Measurements from ENCODE around the gene XG. TPM values are rescaled to one million over a fixed set of nuclear protein-coding genes. Genes with fewer than 3 reads are reported as not detected.

The XG gene
- total RNA-seq, 4 donors from 2014 or later, result 7.8 to 22.7 (median 14.2) TPM

DNA sequence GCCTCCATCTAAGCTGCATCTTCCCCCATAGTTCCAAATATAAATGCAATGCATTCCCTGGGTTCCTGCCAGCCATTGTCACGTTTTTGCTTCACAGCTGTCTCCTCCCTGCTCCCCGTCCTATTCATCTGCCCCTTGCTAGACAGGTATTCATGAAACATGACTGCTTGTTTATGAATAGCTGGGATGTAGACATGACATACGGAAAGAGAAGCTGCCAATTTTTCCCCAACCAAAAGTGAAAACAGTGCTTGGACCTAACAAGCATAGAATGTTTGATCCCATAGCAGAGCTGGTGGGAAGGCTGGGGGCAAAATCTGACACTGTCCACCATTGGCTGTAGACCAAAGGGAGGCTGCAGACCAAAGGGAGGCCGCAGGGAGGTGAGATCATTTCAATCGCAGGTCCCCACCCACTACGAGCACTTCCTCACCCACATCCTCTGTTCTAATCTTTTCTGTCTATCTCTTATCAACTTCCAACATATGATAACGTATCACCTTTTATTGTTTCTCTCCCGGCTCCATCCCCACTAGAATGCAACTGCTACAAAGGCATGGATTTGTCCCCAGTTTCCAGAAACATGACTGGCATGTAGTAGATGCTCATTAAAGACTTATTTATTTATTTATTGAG is 68.4 kb downstream of the XG start:
- TF ChIP-seq CTCF (IDR thresholded peaks at IDR 0.05; ENCODE audit: low read depth), result no peak

- TF ChIP-seq CTCF (IDR thresholded peaks at IDR 0.05; ENCODE audit: low read depth), result no peak
These were observed 72.1 kb downstream of the XG start for GRCh38 chrX:2823795-2824386.

DNA sequence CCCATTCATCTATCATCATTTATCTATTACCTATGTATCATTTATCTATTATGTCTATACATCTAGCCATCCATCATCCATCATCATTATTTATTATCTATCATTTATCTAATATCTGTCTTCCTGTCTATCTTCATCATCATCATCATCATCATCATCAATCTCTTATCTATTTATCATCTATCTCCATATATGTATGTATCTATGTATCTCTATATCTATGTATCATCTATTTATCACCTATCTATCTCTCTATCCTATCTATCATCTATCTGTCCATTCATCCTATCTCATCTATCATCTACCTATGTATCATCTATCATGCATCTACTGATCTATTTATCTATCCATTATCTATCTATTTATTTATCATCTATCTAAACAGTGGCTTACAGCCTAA is 73.0 kb downstream of the XG start:
- TF ChIP-seq CTCF (IDR thresholded peaks at IDR 0.05; ENCODE audit: low read depth), result no peak

DNA sequence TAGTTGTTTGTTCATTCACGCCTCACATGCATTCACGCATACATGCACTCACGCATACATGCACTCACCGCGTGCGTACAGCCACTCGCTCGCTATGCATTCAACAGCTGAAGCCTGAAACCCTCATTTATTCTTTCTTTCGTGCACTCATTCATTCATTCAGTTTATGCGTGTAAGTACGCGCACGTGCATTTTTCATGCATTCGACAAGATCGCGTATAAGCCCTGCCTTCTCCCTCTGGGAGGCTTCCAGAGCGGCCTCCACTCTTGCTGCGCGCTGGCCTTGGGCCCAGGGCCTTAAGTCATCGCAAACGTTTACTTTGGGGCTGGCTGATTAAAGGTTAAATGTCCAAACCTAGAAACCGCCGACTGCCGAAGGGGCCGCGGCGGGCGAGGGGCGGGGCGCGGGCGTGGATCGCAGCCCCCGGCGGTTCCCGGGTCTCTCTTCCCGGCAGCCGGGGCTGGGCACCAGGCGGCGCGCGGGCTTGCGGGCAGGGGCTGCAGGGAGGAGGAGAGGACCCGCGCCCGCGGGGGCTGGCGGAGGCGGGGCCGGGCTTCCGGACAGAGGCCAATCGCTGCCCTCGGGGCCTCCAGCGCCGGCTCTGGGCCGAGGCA is 76.6 kb downstream of the XG start, which contains the start of gene GYG2:
TSS of gene GYG2 (plus strand) at position 587 of the 615 bp plus-strand sequence. CDS start 1,259 bp downstream, outside the sequence.
- TF ChIP-seq CTCF (IDR thresholded peaks at IDR 0.05; ENCODE audit: low read depth), result no peak

GRCh38 chrX:2828959-2829411 is 77.1 kb downstream of the XG start:
- TF ChIP-seq CTCF (IDR thresholded peaks at IDR 0.05; ENCODE audit: low read depth), result no peak

GRCh38 chrX:2829469-2830246 is 77.8 kb downstream of the XG start:
- TF ChIP-seq CTCF (IDR thresholded peaks at IDR 0.05; ENCODE audit: low read depth), result no peak
